ENCODE results near the gene HSPA6.
"Not testable (repeated sequence)": the region's sequence is repeated elsewhere in the genome, so short reads cannot be mapped to it uniquely, and the experiment has no call there.

- not testable (repeated sequence) for TF ChIP-seq CTCF, POLR2A (IDR thresholded peaks at IDR 0.05)
Measured at GRCh38 chr1:161512636-161513447, 11.5 kb upstream of the HSPA6 start.
